OCI-LY3 (cell line): Measurements from ENCODE around the gene GALNT10.

ENCODE experiments used
- CTCF ChIP-seq: fragments of 200-600, 300-600 bp; sonication (generic); IDR thresholded peaks from 2 replicates; pipeline ENCODE4 v1.5.1; 2014; ENCODE audit warnings: antibody characterized with exemption, low read length, low read depth
- EZH2phosphoT487 ChIP-seq: fragments of 200-600 bp; shearing (Covaris generic); IDR thresholded peaks from 2 replicates; pipeline ENCODE4 v1.6.1; 2018; ENCODE audit warnings: antibody characterized with exemption, mixed run types, low read depth

GRCh38 chr5:154277499-154277898 lies 87.0 kb downstream of the GALNT10 start:
- TF ChIP-seq CTCF (no peak), EZH2phosphoT487 (no peak)
